SK-N-SH (cell line): ENCODE results near the gene RER1.

Experiments
- CTCF ChIP-seq: fragments of 200-600 bp; sonication (generic); IDR thresholded peaks from 2 replicates; pipeline ENCODE4 v1.6.1; 2017; ENCODE audit warnings: antibody characterized with exemption, mild to moderate bottlenecking, moderate library complexity
- ELF1 ChIP-seq: IDR thresholded peaks from 2 replicates; pipeline ENCODE4 v1.4.0; 2012
- EP300 ChIP-seq, 2 experiments: IDR thresholded peaks; 2 replicates each; pipeline versions ENCODE4 v1.4.0 to v1.6.1; 2012; ENCODE audit warnings: borderline replicate concordance in 1 of 2, low read depth in 1 of 2, low read length in 1 of 2
- FOSL2 ChIP-seq: IDR thresholded peaks from 2 replicates; pipeline ENCODE4 v1.4.0; 2012; ENCODE audit warnings: low read depth, mild to moderate bottlenecking, moderate library complexity, borderline replicate concordance
- MXI1 ChIP-seq: IDR thresholded peaks from 2 replicates; pipeline ENCODE4 v1.6.1; 2012; ENCODE audit warnings: mild to moderate bottlenecking, low read depth, low read length, improper control_type of control experiment
- POLR2AphosphoS5 ChIP-seq: IDR thresholded peaks from 2 replicates; pipeline ENCODE4 v1.6.1; 2012; ENCODE audit warnings: low read depth, low read length
- RAD21 ChIP-seq: IDR thresholded peaks from 2 replicates; pipeline ENCODE4 v1.6.1; 2012; ENCODE audit warnings: mild to moderate bottlenecking, low read length
- USF2 ChIP-seq: fragments of 150-350 bp; IDR thresholded peaks from 2 replicates; pipeline ENCODE4 v1.6.1; 2017; ENCODE audit warnings: antibody characterized with exemption, low read length, low read depth, borderline replicate concordance

- TF ChIP-seq ELF1 (no peak), USF2 (no peak), RAD21 (no peak), CTCF (no peak), FOSL2 (no peak), EP300 (IDR thresholded peaks at IDR 0.05; ENCODE audit: borderline replicate concordance in 1 of 2, low read depth in 1 of 2, low read length in 1 of 2) (no peak), POLR2AphosphoS5 (no peak), MXI1 (no peak)
These were observed 23.7 kb downstream of the RER1 start for GRCh38 chr1:2415337-2415736.
